ENCODE measurements around the gene U2AF2. TPM values are rescaled to one million over a fixed set of nuclear protein-coding genes. Genes with fewer than 3 reads are reported as not detected.

Gene U2AF2
- total and polyA plus RNA-seq, 8 donors, result 123 to 213 (median 170) TPM

DNA sequence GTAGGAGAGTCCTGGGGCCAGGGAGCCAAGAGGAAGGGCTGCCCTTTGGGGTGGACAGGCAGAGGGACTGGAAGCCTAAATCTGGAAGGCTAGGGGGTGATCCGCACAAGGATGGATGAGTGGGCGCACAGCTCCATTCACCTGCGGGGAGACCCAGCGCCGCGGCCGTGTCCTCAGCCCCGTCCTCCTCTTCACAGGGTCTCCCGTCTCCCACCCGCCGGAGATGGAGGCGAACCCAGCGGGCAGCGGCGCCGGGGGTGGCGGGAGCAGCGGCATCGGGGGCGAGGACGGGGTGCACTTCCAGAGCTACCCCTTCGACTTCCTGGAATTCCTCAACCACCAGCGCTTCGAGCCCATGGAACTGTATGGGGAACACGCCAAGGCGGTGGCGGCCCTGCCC, 41.4 kb upstream of the U2AF2 start:
- Histone ChIP-seq H3K9me3 (no peaks in the 10 kb centered on the region), H3K27ac (no peak overlapping the region), H3K4me3 (no peak overlapping the region), H3K27me3 (no peaks in the 10 kb centered on the region), H3K36me3 (peaks cover 0 to 69% of the 10 kb centered on the region in 2 donors), H3K4me1 (peaks cover 0 to 38% of the 10 kb centered on the region in 2 donors)
- ATAC-seq (no peak), DNase-seq (no peak)
- intact Hi-C loops (cut with DNase I), result no loop called here
- TF ChIP-seq, protein P1, sequence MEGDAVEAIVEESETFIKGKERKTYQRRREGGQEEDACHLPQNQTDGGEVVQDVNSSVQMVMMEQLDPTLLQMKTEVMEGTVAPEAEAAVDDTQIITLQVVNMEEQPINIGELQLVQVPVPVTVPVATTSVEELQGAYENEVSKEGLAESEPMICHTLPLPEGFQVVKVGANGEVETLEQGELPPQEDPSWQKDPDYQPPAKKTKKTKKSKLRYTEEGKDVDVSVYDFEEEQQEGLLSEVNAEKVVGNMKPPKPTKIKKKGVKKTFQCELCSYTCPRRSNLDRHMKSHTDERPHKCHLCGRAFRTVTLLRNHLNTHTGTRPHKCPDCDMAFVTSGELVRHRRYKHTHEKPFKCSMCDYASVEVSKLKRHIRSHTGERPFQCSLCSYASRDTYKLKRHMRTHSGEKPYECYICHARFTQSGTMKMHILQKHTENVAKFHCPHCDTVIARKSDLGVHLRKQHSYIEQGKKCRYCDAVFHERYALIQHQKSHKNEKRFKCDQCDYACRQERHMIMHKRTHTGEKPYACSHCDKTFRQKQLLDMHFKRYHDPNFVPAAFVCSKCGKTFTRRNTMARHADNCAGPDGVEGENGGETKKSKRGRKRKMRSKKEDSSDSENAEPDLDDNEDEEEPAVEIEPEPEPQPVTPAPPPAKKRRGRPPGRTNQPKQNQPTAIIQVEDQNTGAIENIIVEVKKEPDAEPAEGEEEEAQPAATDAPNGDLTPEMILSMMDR (IDR thresholded peaks at IDR 0.05), result no peak

DNA sequence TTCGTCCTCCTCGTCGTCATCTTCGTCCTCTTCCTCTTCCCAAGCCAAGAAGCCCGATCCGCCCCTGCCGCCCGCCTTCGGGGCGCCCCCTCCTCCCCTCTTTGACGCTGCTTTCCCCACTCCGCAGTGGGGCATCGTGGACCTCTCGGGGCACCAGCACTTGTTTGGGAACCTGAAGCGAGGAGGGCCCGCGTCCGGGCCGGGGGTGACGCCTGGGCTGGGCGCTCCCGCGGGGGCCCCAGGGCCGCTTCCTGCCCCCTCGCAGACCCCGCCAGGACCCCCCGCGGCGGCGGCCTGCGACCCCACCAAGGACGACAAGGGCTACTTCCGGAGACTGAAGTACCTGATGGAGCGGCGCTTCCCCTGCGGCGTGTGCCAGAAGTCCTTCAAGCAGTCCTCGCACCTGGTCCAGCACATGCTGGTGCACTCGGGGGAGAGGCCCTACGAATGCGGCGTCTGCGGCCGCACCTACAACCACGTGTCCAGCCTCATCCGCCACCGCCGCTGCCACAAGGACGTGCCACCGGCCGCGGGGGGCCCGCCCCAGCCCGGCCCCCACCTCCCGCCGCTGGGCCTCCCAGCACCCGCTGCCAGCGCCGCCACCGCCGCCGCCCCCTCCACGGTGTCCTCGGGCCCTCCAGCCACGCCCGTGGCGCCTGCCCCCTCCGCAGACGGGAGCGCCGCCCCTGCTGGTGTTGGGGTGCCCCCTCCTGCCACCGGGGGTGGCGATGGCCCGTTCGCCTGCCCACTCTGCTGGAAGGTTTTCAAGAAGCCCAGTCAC, 40.7 kb upstream of the U2AF2 start:
- Histone ChIP-seq H3K4me3 (no peak overlapping the region), H3K9me3 (no peaks in the 10 kb centered on the region), H3K27ac (no peak overlapping the region), H3K36me3 (peaks cover 0 to 64% of the 10 kb centered on the region in 2 donors), H3K4me1 (peaks cover under 1 to 38% of the 10 kb centered on the region in 2 donors), H3K27me3 (no peaks in the 10 kb centered on the region)
- ATAC-seq (no peak), DNase-seq (no peak)
- TF ChIP-seq, protein P1 (IDR thresholded peaks at IDR 0.05), result no peak
- intact Hi-C loops (cut with DNase I), result no loop called here

DNA sequence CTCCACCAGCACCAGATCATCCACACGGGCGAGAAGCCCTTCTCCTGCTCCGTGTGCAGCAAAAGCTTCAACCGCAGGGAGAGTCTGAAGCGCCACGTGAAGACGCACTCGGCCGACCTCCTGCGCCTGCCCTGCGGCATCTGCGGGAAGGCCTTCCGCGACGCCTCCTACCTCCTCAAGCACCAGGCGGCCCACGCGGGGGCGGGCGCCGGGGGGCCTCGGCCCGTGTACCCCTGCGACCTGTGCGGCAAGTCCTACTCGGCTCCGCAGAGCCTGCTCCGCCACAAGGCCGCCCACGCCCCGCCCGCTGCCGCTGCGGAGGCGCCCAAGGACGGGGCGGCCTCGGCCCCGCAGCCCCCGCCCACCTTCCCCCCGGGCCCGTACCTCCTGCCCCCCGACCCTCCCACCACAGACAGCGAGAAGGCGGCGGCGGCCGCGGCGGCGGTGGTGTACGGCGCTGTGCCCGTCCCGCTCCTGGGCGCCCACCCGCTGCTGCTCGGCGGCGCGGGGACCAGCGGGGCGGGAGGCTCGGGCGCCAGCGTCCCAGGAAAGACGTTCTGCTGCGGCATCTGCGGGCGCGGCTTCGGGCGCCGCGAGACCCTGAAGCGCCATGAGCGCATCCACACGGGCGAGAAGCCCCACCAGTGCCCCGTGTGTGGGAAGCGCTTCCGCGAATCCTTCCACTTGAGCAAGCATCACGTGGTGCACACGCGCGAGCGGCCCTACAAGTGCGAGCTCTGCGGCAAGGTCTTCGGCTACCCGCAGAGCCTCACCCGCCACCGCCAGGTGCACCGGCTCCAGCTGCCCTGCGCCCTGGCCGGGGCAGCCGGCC, 39.9 kb upstream of the U2AF2 start:
- intact Hi-C loops (cut with DNase I), result no loop called here
- ATAC-seq (no peak), DNase-seq (no peak)
- TF ChIP-seq, protein P1 (IDR thresholded peaks at IDR 0.05), result no peak
- Histone ChIP-seq H3K9me3 (no peaks in the 10 kb centered on the region), H3K27ac (no peak overlapping the region), H3K4me3 (no peak overlapping the region), H3K4me1 (peaks cover 8 to 41% of the 10 kb centered on the region in 2 donors), H3K27me3 (no peaks in the 10 kb centered on the region), H3K36me3 (peaks cover 0 to 57% of the 10 kb centered on the region in 2 donors)

DNA sequence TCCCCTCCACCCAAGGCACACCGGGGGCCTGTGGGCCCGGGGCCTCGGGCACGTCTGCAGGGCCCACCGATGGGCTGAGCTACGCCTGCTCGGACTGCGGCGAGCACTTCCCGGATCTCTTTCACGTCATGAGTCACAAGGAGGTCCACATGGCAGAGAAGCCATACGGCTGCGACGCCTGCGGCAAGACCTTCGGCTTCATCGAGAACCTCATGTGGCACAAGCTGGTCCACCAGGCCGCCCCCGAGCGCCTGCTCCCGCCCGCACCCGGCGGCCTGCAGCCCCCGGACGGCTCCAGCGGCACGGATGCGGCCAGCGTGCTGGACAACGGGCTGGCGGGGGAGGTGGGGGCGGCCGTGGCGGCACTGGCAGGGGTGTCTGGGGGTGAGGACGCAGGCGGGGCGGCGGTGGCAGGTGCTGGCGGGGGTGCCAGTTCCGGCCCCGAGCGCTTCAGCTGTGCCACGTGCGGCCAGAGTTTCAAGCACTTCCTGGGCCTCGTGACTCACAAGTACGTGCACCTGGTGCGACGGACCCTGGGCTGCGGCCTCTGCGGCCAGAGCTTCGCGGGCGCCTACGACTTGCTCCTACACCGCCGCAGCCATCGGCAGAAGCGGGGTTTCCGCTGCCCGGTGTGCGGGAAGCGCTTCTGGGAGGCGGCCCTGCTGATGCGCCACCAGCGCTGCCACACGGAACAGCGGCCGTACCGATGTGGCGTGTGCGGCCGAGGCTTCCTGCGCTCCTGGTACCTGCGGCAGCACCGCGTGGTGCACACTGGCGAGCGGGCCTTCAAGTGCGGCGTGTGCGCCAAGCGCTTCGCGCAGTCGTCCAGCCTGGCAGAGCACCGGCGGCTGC, 39.1 kb upstream of the U2AF2 start:
- H3K4me3 ChIP-seq, result no peak overlapping the region
- TF ChIP-seq, protein P1 (IDR thresholded peaks at IDR 0.05), result no peak
- no peak for DNase-seq
- no peak overlapping the region for H3K27ac ChIP-seq
- H3K4me1 ChIP-seq, result peaks cover 8 to 49% of the 10 kb centered on the region in 2 donors
- H3K36me3 ChIP-seq, result peaks cover 0 to 48% of the 10 kb centered on the region in 2 donors
- H3K27me3 ChIP-seq, result no peaks in the 10 kb centered on the region
- intact Hi-C loops (cut with DNase I), result no loop called here
- no peaks in the 10 kb centered on the region for H3K9me3 ChIP-seq
- no peak for ATAC-seq
